GM18511 (cell line): ENCODE results near the gene TRAF7.

Experiments
- ATAC-seq: cut with Tn5 transposase; IDR thresholded peaks from one replicate; pipeline ENCODE4 v1.9.1; 2021; ENCODE audit warnings: mild to moderate bottlenecking, moderate library complexity; ENCODE audit not compliant: unreplicated experiment

TRAF7 gene

DNA sequence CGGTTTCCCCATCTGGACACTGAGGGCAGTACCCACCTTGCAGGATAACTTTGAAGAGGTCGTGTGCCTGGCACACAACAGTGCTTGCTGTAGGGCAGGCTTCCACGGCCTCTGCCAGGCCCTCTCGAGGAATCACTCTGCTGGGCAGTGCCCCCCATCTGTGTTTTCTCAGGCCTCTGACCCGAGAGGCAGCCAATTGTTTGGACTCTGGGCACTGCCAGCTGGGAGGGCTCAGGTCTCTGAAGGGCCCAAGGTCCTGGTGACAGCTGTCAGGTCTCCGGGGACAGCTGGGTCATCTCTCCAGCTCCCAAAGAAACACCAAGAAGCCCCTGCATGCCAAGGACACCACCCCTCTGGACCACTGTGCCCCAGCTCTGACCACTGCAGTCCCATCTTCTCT, 8.2 kb upstream of the TRAF7 start:
- ATAC-seq = no peak

DNA sequence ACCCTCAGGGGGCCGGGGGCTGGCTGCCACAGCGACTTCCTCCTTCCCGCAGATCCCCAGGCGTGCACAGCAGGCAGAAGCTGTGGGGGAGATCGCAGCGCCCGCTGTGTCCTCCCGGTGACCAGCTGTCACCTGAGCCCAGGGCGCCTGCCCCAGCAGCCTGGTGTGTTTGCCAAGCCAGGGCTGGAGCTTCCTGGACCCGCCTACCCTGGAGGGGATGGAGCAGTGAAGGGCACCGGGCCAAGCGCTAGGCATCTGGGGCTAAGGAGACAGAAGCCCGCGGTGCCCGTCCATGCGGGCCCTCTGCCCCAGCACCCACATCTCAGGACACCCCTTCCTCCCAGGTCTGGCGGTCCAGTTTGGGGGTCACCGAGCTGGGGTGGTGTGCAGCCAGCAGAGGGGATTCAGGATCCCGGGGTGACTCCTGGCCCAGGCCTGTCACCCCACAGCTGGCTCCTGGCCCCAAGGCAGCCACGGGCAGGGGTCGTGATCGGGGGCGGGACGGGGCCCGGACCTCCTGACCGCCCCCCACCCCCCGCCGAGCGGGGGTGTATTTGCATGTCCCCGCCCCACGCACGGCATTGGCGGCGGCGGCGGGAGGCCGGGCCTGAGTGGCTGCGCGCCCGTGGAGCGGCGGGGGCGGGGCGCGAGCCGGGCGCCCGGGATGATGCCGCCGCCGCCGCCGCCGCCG, 7.5 kb upstream of the TRAF7 start, which contains the start of gene RAB26:
TSS of gene RAB26 (plus strand) at position 645 of the 691 bp plus-strand sequence. CDS start 159 bp downstream, outside the sequence.
- no peak for ATAC-seq

DNA sequence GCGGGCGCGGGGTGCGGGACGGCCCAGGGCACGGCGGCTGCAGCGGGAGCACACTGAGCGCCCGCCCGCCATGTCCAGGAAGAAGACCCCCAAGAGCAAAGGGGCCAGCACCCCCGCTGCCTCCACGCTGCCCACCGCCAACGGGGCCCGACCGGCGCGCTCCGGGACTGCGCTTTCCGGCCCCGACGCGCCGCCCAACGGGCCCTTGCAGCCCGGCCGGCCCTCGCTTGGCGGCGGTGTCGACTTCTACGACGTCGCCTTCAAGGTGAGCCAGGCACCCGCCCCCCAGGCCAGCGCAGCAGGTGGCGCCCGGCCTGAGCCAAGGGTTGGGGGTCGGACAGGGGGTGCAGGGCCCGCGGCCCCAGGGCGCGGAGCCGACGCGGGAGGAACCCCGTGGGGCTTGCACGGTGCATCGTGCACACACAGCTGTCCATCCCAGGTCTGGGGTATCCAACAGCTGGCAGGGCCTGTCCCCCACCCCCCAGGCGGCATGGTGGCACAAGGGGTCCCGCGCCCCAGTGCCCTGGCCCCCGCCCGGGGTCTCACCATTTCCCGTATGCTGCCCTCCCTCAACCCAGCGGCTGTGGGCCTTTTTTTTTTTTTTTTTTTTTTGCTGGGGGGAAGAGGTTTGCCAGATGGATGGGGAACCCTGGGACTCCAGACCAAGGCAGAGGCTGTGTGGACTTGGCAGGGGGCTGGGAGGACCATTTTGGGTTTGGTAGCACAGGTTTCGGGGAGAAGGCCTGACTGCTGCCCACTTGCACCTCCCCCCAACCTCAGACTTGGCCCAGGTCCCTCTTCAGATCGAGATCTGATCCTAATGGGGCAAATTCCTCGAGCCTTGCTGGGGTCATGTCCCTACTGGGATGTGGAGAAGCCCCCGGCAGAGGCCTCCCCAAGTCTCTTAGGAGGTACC, 6.6 kb upstream of the TRAF7 start:
- no peak for ATAC-seq

DNA sequence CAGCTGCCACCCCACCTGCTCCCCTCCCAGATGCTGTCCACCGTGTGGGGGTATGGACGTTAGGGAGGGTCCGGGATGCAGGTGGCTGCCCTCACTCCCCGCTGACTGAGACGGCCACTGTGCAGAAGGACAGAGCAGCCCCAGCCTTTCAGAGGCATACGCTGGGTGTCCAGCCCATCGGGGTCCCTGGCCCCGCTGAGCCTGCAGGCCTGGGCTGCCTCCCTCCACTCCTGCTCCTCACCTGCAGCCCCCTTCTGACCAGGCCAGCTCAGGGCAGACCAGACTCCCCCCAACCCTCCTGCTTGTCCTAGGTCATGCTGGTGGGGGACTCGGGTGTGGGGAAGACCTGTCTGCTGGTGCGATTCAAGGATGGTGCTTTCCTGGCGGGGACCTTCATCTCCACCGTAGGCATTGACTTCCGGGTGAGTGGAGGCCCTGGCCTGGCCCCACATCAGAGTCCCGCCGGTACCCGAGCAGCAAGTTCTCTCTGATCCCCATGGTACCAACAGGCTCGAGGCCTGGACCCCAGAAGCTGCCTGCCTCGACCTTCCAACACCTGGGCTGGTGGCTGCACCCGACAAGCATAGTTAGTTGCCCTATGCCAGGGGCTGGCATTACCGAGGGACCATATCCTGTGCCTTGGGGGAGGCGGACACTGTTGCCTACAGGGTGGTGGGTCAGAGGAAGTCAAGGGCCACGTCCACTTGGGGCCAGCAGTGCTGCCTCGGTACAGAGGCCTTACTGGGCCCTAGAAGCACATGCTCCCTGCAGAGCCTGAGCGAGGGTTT, 5.8 kb upstream of the TRAF7 start:
- ATAC-seq = no peak

DNA sequence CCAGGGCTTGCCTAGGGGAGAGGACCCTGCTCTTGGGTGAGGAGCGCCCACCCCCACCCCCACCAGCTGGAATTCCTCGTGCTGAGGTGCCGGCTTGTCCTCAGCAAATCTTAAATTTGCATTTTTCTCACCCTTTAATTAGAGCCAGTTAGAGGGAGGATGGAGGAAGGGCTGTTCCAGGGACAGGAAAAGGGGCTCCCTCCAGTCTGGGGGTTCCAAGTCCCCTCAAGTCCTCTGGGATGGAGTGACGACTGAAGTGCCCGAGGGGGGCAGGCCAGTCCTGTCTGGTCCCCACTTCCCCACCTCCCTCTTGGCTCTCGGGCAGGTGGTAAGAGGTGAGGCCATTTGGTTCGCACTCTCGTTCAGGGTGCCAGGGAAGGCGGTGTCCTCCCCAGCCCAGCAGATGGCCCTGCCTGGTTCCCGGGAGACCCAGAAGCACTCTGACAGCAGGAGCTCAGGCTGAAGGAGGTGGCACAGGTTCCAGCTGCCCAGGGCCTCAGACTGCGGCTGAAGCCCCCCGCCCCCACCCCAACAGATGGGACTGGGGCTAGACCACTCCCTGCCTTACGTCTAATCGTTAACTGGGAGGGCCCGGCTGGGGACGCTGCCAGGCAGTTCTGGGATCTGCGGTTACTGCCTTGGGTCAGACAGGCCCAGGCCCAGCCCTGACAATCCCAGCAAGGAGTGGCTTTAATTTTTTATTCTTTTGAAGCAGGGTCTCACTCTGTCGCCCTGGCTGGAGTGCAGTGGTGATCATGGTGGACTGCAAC, 5.0 kb upstream of the TRAF7 start:
- ATAC-seq = no peak

DNA sequence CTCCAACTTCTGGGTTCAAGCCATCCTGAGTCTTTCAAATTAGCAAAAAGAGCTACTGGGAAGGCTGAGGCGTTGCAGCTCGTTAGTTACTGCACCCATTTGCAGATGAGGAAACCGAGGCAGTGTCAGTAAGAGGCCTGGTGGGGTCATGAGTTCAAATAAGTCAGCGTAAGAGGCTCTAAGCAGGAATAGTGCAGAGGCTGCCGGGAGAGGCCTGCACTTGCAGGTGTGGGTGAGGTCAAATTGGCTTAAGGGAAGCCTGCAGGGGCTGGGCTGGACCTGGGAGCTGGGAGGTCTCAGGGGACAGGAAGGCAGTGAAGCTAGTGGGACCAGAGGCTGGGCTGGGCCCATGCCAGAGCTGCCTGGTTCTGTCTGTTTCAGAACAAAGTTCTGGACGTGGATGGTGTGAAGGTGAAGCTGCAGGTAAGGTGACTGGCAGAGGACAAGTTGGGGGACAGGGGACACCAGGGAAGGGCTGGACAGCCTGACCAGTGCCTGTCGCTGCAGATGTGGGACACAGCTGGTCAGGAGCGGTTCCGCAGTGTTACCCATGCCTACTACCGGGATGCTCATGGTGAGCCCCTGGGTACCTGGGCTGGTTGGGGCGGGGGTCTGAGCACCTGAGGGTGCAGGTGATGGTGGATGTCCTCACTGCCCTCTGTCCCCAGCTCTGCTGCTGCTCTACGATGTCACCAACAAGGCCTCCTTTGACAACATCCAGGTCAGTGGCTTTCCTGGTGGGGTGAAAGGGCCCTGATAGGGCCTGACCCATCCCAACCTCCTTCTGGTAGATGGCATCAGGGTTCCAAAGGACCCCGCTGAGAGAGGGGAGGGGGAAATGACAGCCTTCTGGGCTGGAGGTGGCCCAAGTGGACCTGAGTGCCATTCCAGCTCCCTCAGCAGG, 4.1 kb upstream of the TRAF7 start:
- no peak for ATAC-seq

DNA sequence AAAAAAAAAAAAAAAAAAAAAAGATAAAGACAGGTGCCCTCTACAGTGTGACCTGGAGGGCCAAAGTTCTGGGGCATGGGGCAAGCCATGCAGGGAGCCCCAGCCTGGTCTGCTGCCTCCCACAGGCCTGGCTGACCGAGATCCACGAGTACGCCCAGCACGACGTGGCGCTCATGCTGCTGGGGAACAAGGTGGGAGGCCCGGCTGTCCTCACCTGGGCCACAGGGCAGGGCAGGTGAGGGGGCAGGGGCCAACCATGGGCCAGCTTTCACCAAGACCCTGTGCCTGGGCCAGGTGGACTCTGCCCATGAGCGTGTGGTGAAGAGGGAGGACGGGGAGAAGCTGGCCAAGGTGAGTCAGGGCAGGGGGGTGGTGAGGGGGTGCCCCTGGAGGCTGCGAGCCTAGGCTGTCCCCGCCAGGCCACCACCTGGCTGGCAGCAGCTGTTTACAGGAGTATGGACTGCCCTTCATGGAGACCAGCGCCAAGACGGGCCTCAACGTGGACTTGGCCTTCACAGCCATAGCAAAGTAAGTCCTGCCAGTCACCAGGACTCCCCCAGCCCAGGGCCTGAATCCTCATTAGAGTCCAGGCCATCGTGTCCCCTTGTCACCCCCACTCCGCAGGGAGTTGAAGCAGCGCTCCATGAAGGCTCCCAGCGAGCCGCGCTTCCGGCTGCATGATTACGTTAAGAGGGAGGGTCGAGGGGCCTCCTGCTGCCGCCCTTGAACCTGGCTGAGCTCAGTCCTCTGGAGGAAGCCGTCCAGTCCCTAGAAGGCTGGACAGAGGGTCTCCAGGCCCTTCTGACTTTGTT, 2.7 kb upstream of the TRAF7 start:
- no peak for ATAC-seq

DNA sequence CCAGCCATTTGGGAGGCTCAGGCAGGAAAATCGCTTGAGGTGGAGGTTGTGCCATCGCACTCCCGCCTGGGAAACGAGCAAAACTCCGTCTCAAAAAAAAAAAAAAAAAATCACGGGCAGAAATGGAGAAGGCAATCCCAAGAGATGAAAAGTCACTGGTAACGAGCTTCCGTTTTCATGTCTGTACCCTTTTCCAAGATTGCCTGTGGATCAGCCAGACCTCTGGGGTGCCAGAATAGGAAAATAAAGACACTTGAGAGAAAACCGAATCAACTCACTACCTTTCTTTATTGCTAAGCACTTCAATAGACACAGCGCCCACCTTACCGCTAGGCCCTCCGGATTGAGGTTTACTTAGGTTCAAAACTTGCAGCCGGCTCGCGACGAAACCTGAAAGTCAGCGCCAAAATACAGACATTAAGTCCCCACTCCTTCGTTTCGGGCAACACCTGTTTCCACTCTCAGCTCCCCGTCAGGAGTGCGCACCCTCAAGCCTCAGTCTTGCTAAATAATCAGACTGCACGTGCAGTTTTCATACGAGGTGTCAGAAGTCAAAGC, 970 bp upstream of the TRAF7 start:
- no peak for ATAC-seq

DNA sequence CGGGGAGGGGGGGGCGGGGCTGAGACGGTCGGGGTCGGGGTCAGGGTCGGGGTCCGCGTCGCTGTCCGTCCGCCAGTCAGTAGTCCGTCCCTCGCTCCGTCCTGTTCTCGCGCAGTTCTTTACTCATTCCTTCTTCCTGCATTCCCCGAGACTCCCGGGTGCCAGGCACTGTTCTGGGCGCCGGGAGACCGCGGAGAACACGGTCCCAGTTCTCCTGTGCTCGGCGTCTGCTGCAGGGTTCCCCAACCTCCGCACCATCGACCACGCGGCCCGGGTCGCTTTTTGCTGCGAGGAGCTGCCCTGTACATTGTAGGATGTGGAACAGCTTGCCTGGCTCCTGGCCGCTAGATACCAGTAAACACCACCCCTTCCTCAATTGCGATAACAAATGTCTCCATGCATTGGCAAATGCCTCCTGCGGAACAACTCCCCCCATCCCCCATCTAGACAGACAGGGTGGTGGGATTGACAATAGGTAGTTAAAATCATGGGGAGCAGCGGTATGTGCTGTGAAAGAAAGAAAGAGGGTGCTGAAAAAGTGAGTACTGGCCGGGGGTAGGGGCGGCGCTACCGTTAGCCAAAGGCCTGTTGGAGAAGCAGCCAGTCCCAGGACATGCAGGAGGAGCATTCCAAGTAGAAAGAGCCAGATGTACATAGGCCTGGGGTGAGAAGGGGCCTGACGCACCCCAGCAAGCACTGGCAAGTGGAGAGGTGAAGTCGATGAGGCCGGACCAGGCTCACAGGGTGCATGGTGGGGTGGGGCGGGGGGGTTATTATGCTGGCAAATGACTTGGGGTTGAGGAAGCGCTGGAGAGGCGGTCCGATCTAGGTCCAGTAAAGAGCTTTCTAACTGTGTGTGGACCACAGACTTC, 631 bp downstream of the TRAF7 start:
- no peak for ATAC-seq

DNA sequence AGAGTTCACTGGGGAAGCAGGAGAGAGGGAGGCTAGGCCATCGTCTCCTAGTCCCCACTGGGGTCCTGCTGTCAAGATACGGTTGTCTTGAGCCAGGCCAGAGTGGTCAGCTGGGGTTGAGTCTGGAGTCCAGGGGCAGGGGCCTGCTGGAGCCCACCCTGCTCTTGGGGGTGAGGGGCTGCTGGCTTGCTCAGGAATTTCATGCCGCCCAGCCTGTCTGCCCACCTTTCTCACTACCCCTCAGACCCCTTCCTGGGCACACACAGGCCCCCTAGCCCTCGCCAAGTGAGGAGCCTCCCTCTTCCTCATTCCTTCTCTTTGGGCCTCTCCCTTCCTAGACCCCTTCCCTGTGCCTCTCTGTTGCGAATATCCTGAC, 1.3 kb downstream of the TRAF7 start:
- no peak for ATAC-seq

DNA sequence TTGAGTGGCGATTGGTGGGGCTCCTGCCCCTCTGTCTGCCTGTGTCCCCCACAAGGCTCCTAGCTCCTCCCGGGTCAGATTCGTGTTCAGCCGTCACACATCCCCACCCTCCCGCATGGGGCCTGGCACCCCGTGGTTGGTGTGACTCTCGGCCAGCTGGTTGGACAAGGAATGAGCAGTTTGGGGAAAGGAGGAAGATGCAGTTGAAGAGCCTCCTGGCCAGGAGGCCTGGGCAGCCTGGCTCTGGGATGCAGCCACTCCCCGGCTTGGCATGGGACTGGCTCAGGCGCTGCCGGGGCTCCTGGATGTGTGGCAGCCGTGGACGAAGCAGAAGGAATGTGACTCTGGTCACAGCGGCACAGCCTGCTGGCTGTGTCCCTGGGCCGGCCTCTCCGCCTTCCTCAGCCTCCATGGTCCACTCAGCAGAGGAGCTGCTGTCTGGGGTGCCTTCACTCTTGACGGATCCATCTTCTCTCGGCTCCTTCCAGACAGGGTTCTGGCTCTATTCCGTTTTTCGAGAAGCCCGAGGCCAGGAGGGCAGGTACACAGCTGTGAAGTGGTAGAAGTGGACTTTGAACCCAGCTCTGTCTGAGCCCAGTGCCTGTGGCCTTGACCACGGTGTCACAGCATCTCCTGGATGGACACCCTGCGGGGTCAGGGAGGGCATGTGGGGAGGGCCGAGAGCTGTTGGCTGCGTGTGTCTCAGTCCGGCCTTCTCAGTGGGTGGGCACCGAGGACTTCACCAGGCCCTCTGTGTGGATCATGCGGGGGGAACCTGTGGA, 2.1 kb downstream of the TRAF7 start:
- no peak for ATAC-seq

DNA sequence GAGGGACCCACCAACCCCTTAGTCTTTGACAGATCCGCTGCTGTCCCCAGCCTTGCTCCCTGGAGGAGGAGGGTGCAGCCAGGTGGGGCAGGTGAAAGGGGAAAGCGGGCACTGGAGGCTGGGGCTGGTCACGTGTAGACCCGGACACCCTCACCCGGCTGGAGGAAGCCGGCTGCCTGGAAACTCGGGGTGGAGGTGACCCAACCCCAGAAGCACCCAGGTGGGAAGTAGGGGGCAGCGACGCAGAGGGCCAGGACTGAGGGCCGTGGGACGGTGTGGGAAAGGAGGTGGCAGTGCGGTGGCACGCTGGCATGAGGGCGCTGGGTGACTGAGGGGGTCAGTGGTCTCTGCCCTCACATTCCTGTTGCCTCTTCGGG, 2.7 kb downstream of the TRAF7 start:
- ATAC-seq = no peak

DNA sequence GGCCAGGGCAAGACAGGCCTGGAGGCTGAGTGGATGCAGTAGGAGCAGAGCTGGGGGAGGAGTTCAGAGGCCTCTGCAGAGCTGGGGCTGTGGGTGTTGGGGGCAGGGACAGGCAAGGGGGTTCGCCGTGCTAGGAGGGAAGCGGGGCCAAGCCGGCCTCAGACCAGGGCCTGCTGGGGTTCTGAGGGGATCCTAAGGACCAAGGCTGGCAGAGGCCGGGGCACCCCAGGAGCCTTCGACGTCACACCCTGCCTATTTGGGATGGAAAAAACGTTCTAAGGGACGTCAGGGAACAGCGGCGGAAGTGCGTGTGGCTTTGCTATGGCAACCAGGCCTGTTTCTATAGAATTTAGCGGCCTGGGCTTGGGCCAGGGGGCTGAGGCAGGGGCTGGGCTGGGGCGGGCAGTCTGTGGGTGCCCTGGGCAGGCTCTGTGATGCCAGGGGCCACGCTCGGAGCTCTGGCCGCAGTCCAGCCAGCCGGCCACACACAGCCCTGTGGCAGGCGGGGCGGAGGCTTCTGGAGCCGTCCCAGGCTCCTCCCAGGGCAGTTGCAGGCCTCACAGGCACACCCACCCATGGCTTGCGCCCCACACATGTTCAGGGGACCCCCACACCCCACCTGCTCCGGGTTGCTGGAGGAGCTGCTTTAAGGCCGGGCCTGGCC, 3.7 kb downstream of the TRAF7 start:
- no peak for ATAC-seq

DNA sequence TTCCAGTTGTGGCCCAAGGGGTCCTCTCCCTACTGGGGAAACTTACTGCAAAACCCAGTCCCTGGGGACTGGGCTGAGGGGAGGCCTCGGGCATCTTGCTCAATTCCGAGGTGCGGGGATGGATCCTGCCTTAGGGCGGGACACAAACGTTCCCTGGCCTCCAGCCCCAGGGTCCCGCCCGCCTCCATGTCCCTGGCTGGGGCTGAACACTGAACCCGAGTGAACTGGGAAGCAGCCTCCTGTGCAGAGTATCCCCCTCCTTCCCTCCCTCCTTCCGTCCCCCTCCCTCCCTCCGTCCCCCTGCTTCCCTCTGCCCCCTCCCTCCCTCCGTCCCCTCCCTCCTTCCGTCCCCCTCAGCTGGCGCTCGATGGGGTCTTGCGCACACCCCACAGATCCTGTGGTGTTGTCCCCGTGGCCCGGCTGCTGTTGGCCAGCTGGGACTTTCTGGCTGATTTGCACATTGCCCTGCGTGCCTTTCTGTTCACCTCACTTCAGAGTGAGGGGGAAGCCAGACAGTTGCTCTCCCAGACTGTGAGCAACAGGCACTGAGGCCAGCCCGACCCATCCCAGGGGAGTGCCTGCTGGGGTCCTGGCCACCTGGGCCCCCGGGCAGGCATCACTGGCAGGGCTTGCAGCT, 5.5 kb downstream of the TRAF7 start:
- ATAC-seq = no peak

DNA sequence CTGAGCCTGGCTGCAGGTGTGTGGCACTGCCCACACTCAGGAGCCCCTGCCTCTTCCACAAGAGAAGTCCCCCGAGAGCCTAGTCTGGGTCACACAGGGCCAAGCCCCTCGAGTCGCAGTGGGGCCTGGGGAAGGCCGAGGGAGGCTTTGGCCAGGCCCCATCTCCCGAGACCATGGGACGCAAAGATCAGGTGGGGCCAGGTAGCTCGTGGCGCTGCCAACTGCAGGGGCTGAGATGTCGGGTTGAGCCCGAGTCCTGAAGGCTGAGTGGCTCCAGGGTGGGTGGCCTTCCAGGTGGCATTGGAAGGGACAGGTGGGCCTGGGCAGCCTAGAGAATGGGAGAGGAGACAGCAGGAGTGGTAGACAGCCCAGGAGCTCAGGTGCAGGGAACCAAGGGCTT, 6.3 kb downstream of the TRAF7 start:
- ATAC-seq = no peak

DNA sequence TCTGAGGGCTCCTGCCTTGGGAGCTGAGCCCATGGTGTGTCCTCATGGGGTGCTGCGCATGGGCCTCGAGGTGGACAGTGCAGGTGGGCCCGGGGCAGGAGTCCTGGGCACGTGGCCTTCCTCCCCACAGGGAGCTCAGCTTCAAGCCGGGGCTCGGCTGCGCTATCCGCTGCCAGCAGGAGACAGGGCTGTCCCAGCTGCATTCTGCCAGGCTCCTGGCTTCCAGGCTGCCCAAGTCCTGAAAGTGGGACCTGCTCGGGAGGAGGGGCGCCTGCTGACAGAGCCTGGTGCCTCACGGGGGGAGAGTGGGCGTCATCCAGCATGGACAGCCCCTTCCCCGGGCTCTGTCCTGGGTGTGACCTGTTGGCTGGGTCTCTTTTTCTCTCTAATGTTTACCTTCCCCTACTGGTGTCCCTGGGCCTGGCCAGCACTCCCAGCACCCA, 7.1 kb downstream of the TRAF7 start:
- ATAC-seq = no peak
